GM23338 (cell line): ENCODE measurements around the gene ALG14. TPM values are rescaled to one million over a fixed set of nuclear protein-coding genes. Genes with fewer than 3 reads are reported as not detected.

Experiments used
- ATAC-seq: fragments of 200-7000 bp; cut with Tn5 transposase; 3 replicates; pipeline ENCODE4 v1.9.1; 2020
- DNase-seq: peaks from one replicate; pipeline ENCODE4 v3.0.0-alpha.2; 2015; ENCODE audit warnings: low spot score
- H2AFZ ChIP-seq: fragments of 200-600 bp; sonication (generic); 2 replicates; pipeline ENCODE4 v1.8.0; 2016; ENCODE audit warnings: antibody characterized with exemption, mild to moderate bottlenecking, moderate library complexity
- H3F3A ChIP-seq: fragments of 200-600 bp; sonication (generic); replicated peaks from 2 replicates; pipeline ENCODE4 v1.8.0; 2017; ENCODE audit warnings: antibody characterized with exemption, mixed run types, low read depth
- H3K27ac ChIP-seq: fragments of 200-600 bp; sonication (generic); 2 replicates; pipeline ENCODE4 v1.6.1; 2016; ENCODE audit warnings: low read depth
- H3K27me3 ChIP-seq: fragments of 200-600 bp; sonication (generic); 2 replicates; pipeline ENCODE4 v1.8.0; 2016; ENCODE audit warnings: mild to moderate bottlenecking, mixed run types, moderate library complexity; ENCODE audit not compliant: insufficient read depth
- H3K36me3 ChIP-seq: fragments of 200-600 bp; sonication (generic); 2 replicates; pipeline ENCODE4 v1.8.0; 2016; ENCODE audit warnings: mild to moderate bottlenecking; ENCODE audit not compliant: insufficient read depth
- H3K4me1 ChIP-seq: fragments of 200-600 bp; sonication (generic); 2 replicates; pipeline ENCODE4 v1.8.0; 2016; ENCODE audit warnings: mild to moderate bottlenecking, moderate library complexity; ENCODE audit not compliant: insufficient read depth
- H3K4me2 ChIP-seq: fragments of 200-600 bp; sonication (generic); 2 replicates; pipeline ENCODE4 v1.7.1; 2017; ENCODE audit warnings: mixed run types
- H3K4me3 ChIP-seq: fragments of 200-600 bp; sonication (generic); 2 replicates; pipeline ENCODE4 v1.6.1; 2016; ENCODE audit warnings: mixed run types
- H3K79me2 ChIP-seq: fragments of 200-600 bp; sonication (generic); replicated peaks from 2 replicates; pipeline ENCODE4 v1.8.0; 2017; ENCODE audit warnings: mild to moderate bottlenecking; ENCODE audit not compliant: insufficient read depth
- H3K9me2 ChIP-seq: fragments of 200-600 bp; sonication (generic); 2 replicates; pipeline ENCODE4 v1.8.0; 2017; ENCODE audit not compliant: insufficient read depth
- H4K20me1 ChIP-seq: fragments of 200-600 bp; sonication (generic); replicated peaks from 2 replicates; pipeline ENCODE4 v1.8.0; 2017; ENCODE audit warnings: mild to moderate bottlenecking; ENCODE audit not compliant: insufficient read depth
- H3K27ac Mint-ChIP-seq: 2 replicates; pipeline ENCODE4 v1.8.0; 2020; ENCODE audit warnings: inconsistent platforms, mild to moderate bottlenecking, moderate library complexity, mixed read lengths
- H3K27me3 Mint-ChIP-seq: 3 replicates; pipeline ENCODE4 v1.8.0; 2022; ENCODE audit warnings: low read depth, mild to moderate bottlenecking, moderate library complexity, mixed read lengths, inconsistent platforms; ENCODE audit not compliant: insufficient read depth, poor library complexity
- H3K36me3 Mint-ChIP-seq: 3 replicates; pipeline ENCODE4 v1.8.0; 2021; ENCODE audit warnings: low read depth, mild to moderate bottlenecking, inconsistent platforms, moderate library complexity, mixed read lengths
- H3K4me1 Mint-ChIP-seq: 3 replicates; pipeline ENCODE4 v1.8.0; 2020; ENCODE audit warnings: mild to moderate bottlenecking, inconsistent platforms, mixed read lengths
- H3K4me3 Mint-ChIP-seq: 3 replicates; pipeline ENCODE4 v1.8.0; 2021; ENCODE audit warnings: moderate library complexity, mild to moderate bottlenecking, inconsistent platforms, mixed read lengths
- H3K9me3 Mint-ChIP-seq: 3 replicates; pipeline ENCODE4 v1.8.0; 2020; ENCODE audit warnings: moderate library complexity, mild to moderate bottlenecking, inconsistent platforms, mixed read lengths
- CREB1 ChIP-seq: fragments of 250-450 bp; sonication (Bioruptor Pico); IDR thresholded peaks from 2 replicates; pipeline ENCODE4 v1.5.0; 2020; ENCODE audit warnings: low read depth, mild to moderate bottlenecking, moderate library complexity
- CTCF ChIP-seq, 2 experiments: fragments of 200-600 bp in 1 of 2; sonication (generic) in 1 of 2; conservative IDR thresholded peaks; 2 replicates each; pipeline versions ENCODE4 v1.5.1 to v1.6.1; 2016 to 2017; ENCODE audit warnings: antibody characterized with exemption in 2 of 2, low read depth in 2 of 2, mild to moderate bottlenecking in 2 of 2, moderate library complexity in 1 of 2
- EZH2 ChIP-seq: fragments of 200-600 bp; sonication (generic); IDR thresholded peaks from one replicate; pipeline ENCODE4 v1.8.0; 2017; ENCODE audit warnings: antibody characterized with exemption, mild to moderate bottlenecking, low read depth; ENCODE audit not compliant: unreplicated experiment
- EZH2phosphoT487 ChIP-seq: fragments of 200-600 bp; sonication (generic); IDR thresholded peaks from one replicate; pipeline ENCODE4 v1.8.1; 2018; ENCODE audit warnings: antibody characterized with exemption; ENCODE audit not compliant: unreplicated experiment
- JUNB ChIP-seq: IDR thresholded peaks from one replicate; pipeline ENCODE4 v1.6.1; 2016; ENCODE audit warnings: antibody characterized with exemption; ENCODE audit not compliant: unreplicated experiment
- NANOG ChIP-seq: IDR thresholded peaks from 2 replicates; pipeline ENCODE4 v1.6.1; 2016; ENCODE audit warnings: antibody characterized with exemption, borderline replicate concordance
- POLR2AphosphoS5 ChIP-seq: IDR thresholded peaks from 2 replicates; pipeline ENCODE4 v1.6.1; 2016; ENCODE audit warnings: antibody characterized with exemption, low read depth
- REST ChIP-seq: IDR thresholded peaks from one replicate; pipeline ENCODE4 v1.6.1; 2018; ENCODE audit warnings: antibody characterized with exemption; ENCODE audit not compliant: unreplicated experiment
- STAT1 ChIP-seq: IDR thresholded peaks from one replicate; pipeline ENCODE4 v1.6.1; 2016; ENCODE audit warnings: antibody characterized with exemption; ENCODE audit not compliant: unreplicated experiment
- ZNF114 ChIP-seq: fragments of 250-450 bp; sonication (Bioruptor Pico); IDR thresholded peaks from 2 replicates; pipeline ENCODE4 v1.5.0; 2020; ENCODE audit warnings: mild to moderate bottlenecking, moderate library complexity
- ZNF331 ChIP-seq: fragments of 250-450 bp; sonication (Bioruptor Pico); IDR thresholded peaks from 2 replicates; pipeline ENCODE4 v1.5.0; 2020; ENCODE audit warnings: low read depth, mild to moderate bottlenecking, moderate library complexity
- ZNF462 ChIP-seq: fragments of 250-450 bp; sonication (Bioruptor Pico); IDR thresholded peaks from 2 replicates; pipeline ENCODE4 v1.5.0; 2020; ENCODE audit warnings: mild to moderate bottlenecking, moderate library complexity
- polyA plus RNA-seq: library from polyadenylated mRNA; unstranded; fragments of >200 nt; fragmentation: Nextera tagmentation; extraction: Ambion mirVana; gene quantifications from 2 replicates; pipeline ENCODE4 v1.2.1, GENCODE V29; 2016
- total RNA-seq: library from RNA; depleted of rRNA; stranded (reverse); fragments of >200 nt; shearing (Covaris generic); gene quantifications from 2 replicates; pipeline ENCODE4 v1.2.3, GENCODE V29; 2014
- TF ChIP-seq, protein P1 (sequence below): IDR thresholded peaks from 2 replicates; pipeline ENCODE4 v1.6.1; 2016; ENCODE audit warnings: antibody characterized with exemption

ALG14 gene
- total and polyA plus RNA-seq, 2 experiments from 2014 or later: 0.42 to 2.8 TPM

DNA sequence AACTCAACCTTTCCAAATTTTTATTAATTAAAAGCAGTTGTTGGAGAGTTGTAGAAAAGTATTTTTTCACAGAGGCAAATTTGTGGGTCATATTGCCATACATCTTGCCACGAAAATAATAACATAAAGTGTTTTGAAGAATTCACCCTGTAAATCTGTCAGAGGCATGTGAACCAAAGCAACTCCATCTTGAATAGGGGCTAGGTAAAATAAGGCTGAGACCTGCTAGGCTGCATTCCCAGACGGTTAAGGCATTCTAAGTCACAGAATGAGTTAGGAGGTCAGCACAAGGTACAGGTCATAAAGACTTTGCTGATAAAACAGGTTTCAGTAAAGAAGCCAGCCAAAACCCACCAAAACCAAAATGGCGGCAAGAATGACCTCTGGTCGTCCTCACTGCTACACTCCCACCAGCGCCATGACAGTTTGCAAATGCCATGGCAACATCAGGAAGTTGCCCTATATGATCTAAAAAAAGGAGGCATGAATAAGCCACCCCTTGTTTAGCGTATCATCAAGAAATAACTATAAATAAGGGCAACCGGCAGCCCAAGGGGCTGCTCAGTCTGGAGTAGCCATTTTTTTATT is 141.4 kb downstream of the ALG14 start:
- TF ChIP-seq, protein P1, sequence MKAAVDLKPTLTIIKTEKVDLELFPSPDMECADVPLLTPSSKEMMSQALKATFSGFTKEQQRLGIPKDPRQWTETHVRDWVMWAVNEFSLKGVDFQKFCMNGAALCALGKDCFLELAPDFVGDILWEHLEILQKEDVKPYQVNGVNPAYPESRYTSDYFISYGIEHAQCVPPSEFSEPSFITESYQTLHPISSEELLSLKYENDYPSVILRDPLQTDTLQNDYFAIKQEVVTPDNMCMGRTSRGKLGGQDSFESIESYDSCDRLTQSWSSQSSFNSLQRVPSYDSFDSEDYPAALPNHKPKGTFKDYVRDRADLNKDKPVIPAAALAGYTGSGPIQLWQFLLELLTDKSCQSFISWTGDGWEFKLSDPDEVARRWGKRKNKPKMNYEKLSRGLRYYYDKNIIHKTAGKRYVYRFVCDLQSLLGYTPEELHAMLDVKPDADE: no peak
- TF ChIP-seq NANOG (no peak), STAT1 (no peak), POLR2AphosphoS5 (no peak), JUNB (no peak), CREB1 (CRISPR knock-in tag) (no peak), ZNF114 (CRISPR knock-in tag) (no peak), EZH2 (no peak), ZNF462 (no peak), REST (no peak), CTCF (conservative IDR thresholded peaks at IDR 0.05; ENCODE audit: low read depth in 2 of 2) (no peak), EZH2phosphoT487 (no peak), ZNF331 (no peak)
- peaks cover 40% of the 10 kb centered on the region for H3K4me1 ChIP-seq
- H3F3A ChIP-seq: peaks cover 12% of the 10 kb centered on the region
- ATAC-seq: no peak
- H4K20me1 ChIP-seq: no peaks in the 10 kb centered on the region
- no peak overlapping the region for H3K4me3 Mint-ChIP-seq
- H3K36me3 Mint-ChIP-seq: peaks cover 11% of the 10 kb centered on the region
- peaks cover 43% of the 10 kb centered on the region for H3K4me1 Mint-ChIP-seq
- no peak overlapping the region for H3K4me3 ChIP-seq
- no peak for DNase-seq
- no peak overlapping the region for H2AFZ ChIP-seq
- H3K9me3 Mint-ChIP-seq: no peaks in the 10 kb centered on the region; the same call in 2 of the 3 replicates
- H3K27ac Mint-ChIP-seq: no peak overlapping the region
- H3K36me3 ChIP-seq: no peaks in the 10 kb centered on the region
- H3K79me2 ChIP-seq: peaks cover 31% of the 10 kb centered on the region
- no peaks in the 10 kb centered on the region for H3K27me3 ChIP-seq
- peaks cover 13% of the 10 kb centered on the region for H3K27me3 Mint-ChIP-seq
- H3K27ac ChIP-seq: 0 out of 2 replicates have a peak overlapping the region, but pooled peaks have one; percentile 45
- H3K4me2 ChIP-seq: no peak overlapping the region
- H3K9me2 ChIP-seq: peaks cover 6% of the 10 kb centered on the region; the same call in 1 of the 2 replicates
